ENCODE results near the gene NSUN7.

The NSUN7 gene

DNA sequence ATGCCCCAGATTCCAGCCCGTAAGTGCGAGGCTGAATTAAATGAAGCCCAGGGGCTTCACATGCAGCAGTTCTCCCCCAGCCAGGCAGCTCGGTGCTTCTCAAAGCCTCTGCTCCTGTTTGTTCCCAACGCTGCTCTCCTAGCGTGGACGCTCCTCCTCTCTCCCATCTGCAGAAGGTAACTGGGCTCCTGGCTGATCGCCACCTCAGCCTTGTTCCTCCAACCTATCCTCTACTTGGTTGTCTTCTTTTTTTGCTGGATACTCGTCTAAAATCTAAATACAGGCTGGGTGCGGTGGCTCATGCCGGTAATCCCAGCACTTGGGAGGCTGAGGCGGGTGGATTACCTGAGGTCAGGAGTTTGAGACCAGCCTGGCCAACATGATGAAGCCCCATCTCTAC, 70.3 kb downstream of the NSUN7 start:
- Histone ChIP-seq H3K36me3 (peaks cover 48 to 98% (median 80%) of the 10 kb centered on the region in 3 donors), H3K4me3 (no peak overlapping the region), H3K4me1 (no peaks in the 10 kb centered on the region), H3K27ac (no peak overlapping the region), H3K27me3 (no peaks in the 10 kb centered on the region), H3K9me3 (no peaks in the 10 kb centered on the region)
- intact Hi-C loops (cut with DNase I; ENCODE audit: low total_unique reads) = no loop called here
- DNase-seq = no peak
- TF ChIP-seq, protein P1, sequence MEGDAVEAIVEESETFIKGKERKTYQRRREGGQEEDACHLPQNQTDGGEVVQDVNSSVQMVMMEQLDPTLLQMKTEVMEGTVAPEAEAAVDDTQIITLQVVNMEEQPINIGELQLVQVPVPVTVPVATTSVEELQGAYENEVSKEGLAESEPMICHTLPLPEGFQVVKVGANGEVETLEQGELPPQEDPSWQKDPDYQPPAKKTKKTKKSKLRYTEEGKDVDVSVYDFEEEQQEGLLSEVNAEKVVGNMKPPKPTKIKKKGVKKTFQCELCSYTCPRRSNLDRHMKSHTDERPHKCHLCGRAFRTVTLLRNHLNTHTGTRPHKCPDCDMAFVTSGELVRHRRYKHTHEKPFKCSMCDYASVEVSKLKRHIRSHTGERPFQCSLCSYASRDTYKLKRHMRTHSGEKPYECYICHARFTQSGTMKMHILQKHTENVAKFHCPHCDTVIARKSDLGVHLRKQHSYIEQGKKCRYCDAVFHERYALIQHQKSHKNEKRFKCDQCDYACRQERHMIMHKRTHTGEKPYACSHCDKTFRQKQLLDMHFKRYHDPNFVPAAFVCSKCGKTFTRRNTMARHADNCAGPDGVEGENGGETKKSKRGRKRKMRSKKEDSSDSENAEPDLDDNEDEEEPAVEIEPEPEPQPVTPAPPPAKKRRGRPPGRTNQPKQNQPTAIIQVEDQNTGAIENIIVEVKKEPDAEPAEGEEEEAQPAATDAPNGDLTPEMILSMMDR (IDR thresholded peaks at IDR 0.05) = no peak

DNA sequence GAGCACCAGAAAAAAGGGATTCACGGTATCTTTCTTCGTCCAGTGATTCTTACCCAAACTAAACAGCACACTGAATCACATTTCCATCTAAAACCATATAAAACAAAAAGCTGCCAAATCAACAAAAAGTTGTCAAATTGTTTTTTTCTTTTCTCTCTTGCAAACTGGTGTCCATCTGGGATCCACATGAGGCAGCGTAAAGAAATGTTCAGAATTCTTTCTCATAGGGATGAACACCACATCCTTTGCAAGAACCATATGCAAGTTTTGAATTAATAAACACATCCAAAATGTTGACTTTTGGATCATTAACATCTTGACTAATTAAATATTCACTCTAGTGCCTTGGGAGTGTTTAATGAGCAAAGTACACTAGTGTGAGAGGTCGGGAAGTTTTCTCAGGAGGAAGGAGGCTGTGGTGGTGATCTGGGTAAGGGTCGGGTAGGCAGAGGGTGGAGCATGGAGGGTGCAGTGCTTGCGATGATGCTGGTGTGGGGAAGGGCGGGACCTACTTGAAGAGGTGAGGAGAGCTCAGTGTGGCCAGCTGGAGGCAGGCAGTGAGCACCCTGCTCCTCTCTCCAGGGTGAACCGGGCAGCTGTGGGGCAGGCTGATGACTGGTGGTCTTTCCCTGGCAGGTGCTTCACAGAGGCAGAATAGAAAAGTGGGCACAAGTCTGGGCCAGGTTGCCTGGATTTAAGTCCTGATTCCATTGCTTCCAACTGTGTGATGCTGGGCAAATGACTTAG, 72.8 kb downstream of the NSUN7 start:
- TF ChIP-seq, protein P1 (IDR thresholded peaks at IDR 0.05) = no peak
- H3K4me3 ChIP-seq = no peak overlapping the region
- peaks cover 62 to 98% (median 83%) of the 10 kb centered on the region in 3 donors for H3K36me3 ChIP-seq
- no peaks in the 10 kb centered on the region for H3K9me3 ChIP-seq
- no peaks in the 10 kb centered on the region for H3K27me3 ChIP-seq
- peak in 1 of 2 donors; percentile 34 for DNase-seq
- no peak overlapping the region for H3K27ac ChIP-seq
- intact Hi-C loops (cut with DNase I; ENCODE audit: low total_unique reads) = no loop called here
- no peaks in the 10 kb centered on the region for H3K4me1 ChIP-seq

DNA sequence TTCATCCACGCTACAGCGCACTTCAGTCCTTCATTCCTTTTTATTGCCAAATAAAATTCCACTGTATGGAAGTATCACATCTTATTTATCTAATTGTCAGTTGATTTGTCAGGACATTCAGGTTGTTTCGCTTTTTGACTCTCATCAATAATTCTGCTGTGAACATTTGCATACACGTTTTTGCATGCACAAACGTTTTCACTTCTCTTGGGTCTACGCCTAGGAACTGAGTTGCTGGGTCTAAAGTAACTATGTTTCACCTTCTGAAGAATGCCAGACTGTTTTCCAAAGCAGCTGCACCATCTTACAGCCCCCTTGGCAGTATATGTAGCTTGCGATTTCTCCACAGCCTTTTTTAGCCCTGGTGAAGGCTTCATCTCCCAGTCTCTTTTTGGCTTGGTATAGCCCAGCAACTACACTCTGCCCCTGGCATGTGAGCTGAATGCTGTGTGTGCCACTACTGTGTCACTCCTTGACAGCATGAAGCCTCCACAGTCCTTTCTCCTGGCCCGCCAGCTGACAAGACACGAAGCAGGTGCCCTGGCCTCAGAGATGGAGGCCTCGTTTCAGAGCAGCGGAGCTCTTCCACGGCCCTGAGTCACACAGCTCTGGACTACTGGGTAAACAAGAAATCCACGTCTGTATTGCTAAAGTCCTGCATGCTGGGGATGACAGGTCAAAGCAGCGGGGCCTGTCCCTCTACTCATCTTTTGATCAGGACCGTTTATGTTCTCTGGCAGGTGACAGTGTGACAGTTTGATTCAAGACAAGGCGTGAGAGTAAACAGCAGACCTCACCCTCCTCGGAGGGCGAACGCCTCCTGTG, 75.5 kb downstream of the NSUN7 start:
- Histone ChIP-seq H3K36me3 (peaks cover 79 to 98% (median 95%) of the 10 kb centered on the region in 3 donors), H3K27me3 (no peaks in the 10 kb centered on the region), H3K9me3 (no peaks in the 10 kb centered on the region), H3K27ac (no peak overlapping the region), H3K4me3 (no peak overlapping the region), H3K4me1 (no peaks in the 10 kb centered on the region)
- TF ChIP-seq, protein P1 (IDR thresholded peaks at IDR 0.05) = no peak
- DNase-seq = peak in 1 of 2 donors; percentile 20
- intact Hi-C loops (cut with DNase I; ENCODE audit: low total_unique reads) = no loop called here

DNA sequence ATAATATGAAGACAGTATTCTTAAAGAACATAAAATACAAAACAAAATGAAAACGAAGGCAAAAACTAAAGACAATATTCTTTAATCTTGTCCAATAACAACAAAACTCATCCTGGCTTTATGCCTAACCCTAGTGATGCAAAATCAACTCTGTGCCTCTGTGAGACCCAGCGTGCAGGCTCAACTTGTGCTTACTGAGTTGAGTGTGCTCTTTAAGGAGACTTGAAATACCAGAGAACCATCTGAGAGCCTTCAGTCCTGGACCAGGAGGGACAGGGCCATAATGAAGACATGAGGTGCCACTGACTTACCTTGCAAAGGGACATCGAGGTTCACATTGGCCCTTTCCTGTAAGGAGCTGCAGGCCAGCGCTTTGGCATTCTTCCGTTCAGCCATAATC, 77.1 kb downstream of the NSUN7 start:
- Histone ChIP-seq H3K9me3 (no peaks in the 10 kb centered on the region), H3K27me3 (no peaks in the 10 kb centered on the region), H3K27ac (no peak overlapping the region), H3K4me1 (no peaks in the 10 kb centered on the region), H3K36me3 (peaks cover 70 to 93% (median 81%) of the 10 kb centered on the region in 3 donors), H3K4me3 (no peak overlapping the region)
- DNase-seq = peak in 1 of 2 donors; percentile 40
- TF ChIP-seq, protein P1 (IDR thresholded peaks at IDR 0.05) = no peak
- intact Hi-C loops (cut with DNase I; ENCODE audit: low total_unique reads) = no loop called here

DNA sequence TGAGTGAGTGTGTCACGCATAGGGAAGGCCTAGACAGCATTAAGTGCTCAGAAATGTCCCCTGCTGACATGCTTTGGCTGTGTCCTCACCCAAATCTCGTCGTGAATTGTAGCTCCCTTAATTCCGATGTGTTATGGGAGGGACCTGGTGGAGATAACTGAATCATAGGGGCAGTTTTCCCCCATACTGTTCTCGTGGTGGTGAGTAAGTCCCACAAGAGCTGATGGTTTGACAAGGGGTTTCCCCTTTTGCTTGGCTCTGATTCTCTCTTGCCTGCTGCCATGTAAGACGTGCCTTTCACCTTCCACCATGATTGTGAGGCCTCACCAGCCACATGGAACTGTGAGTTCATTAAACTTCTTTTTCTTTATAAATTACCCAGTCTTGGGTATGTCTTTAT, 78.0 kb downstream of the NSUN7 start:
- Histone ChIP-seq H3K4me1 (no peaks in the 10 kb centered on the region), H3K27me3 (no peaks in the 10 kb centered on the region), H3K4me3 (no peak overlapping the region), H3K36me3 (peaks cover 64 to 92% (median 76%) of the 10 kb centered on the region in 3 donors), H3K9me3 (no peaks in the 10 kb centered on the region), H3K27ac (no peak overlapping the region)
- intact Hi-C loops (cut with DNase I; ENCODE audit: low total_unique reads) = no loop called here
- peak in 1 of 2 donors; percentile 15 for DNase-seq
- TF ChIP-seq, protein P1 (IDR thresholded peaks at IDR 0.05) = no peak

Data from tibial artery (tissue), 4 donors.